ENCODE data around the gene CALD1.

DNA sequence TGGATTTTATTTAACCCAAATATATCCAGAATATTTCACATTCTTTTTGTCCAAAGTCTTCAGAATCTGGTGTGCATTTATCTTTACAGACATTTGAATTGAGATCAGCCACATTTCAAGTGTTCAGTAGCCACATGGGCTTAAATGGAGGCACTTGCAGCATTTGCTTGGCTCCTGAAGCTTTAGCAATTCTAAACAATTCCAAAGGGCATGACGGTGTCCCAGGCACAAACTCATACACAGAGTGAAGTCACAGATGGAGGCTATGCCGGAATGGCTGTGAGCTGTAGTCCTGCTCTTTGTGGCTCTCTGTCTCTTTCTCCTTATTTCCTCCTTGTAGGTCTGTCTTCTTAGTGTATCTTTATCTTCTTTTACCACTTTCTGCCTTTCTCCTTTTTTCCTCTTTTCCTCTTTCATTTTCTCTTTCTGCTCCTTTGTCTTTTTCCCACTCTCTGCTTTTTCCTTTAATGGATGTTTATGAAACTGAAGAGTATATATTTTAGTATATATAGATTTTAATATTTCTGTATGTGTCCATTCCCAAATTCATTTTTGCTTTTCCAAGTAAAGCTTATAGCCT is 214.5 kb downstream of the CALD1 start:
- TF ChIP-seq EZH2 (IDR thresholded peaks at IDR 0.05) = no peak
- TF ChIP-seq, protein P1, sequence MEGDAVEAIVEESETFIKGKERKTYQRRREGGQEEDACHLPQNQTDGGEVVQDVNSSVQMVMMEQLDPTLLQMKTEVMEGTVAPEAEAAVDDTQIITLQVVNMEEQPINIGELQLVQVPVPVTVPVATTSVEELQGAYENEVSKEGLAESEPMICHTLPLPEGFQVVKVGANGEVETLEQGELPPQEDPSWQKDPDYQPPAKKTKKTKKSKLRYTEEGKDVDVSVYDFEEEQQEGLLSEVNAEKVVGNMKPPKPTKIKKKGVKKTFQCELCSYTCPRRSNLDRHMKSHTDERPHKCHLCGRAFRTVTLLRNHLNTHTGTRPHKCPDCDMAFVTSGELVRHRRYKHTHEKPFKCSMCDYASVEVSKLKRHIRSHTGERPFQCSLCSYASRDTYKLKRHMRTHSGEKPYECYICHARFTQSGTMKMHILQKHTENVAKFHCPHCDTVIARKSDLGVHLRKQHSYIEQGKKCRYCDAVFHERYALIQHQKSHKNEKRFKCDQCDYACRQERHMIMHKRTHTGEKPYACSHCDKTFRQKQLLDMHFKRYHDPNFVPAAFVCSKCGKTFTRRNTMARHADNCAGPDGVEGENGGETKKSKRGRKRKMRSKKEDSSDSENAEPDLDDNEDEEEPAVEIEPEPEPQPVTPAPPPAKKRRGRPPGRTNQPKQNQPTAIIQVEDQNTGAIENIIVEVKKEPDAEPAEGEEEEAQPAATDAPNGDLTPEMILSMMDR (IDR thresholded peaks at IDR 0.05) = no peak

Data from neural progenitor cell (in vitro differentiated cells).